Left hindlimb (tissue), 1 donor: ENCODE data around the gene SPRTN.

Experiments
- DNase-seq: peaks from one replicate; pipeline ENCODE4 v3.0.0-alpha.2; 2018

SPRTN gene

GRCh38 chr1:231338270-231339128, at the start of gene SPRTN:
Gene SPRTN, plus strand, starts transcription at chr1:231338293. Its CDS starts 91 bp downstream, at chr1:231338384.
- no peak for DNase-seq

GRCh38 chr1:231295938-231296337, 42.2 kb upstream of the SPRTN start:
- no peak for DNase-seq

GRCh38 chr1:231301990-231302389, 36.1 kb upstream of the SPRTN start:
- DNase-seq = no peak

GRCh38 chr1:231310391-231310934, 27.6 kb upstream of the SPRTN start:
- no peak for DNase-seq

GRCh38 chr1:231311720-231312431, 26.2 kb upstream of the SPRTN start:
- no peak for DNase-seq

GRCh38 chr1:231312432-231312788, 25.7 kb upstream of the SPRTN start:
- no peak for DNase-seq

GRCh38 chr1:231313661-231314060, 24.4 kb upstream of the SPRTN start:
- DNase-seq = no peak

- DNase-seq = no peak
Observed at GRCh38 chr1:231315887-231316286, 22.2 kb upstream of the SPRTN start.

GRCh38 chr1:231317306-231318014, 20.6 kb upstream of the SPRTN start:
- DNase-seq = no peak

GRCh38 chr1:231318015-231318355, 20.1 kb upstream of the SPRTN start:
- no peak for DNase-seq

GRCh38 chr1:231318568-231318967, 19.5 kb upstream of the SPRTN start:
- no peak for DNase-seq

GRCh38 chr1:231319080-231319479, 19.0 kb upstream of the SPRTN start:
- DNase-seq = no peak

GRCh38 chr1:231322880-231323530, 15.1 kb upstream of the SPRTN start:
- no peak for DNase-seq

- no peak for DNase-seq
Observed at GRCh38 chr1:231324660-231325059, 13.4 kb upstream of the SPRTN start.

- no peak for DNase-seq
Observed at GRCh38 chr1:231326248-231326647, 11.8 kb upstream of the SPRTN start.

GRCh38 chr1:231327617-231328016, 10.5 kb upstream of the SPRTN start:
- DNase-seq = no peak

GRCh38 chr1:231329483-231329882, 8.6 kb upstream of the SPRTN start:
- DNase-seq = no peak

GRCh38 chr1:231332761-231333160, 5.3 kb upstream of the SPRTN start:
- DNase-seq = no peak

- no peak for DNase-seq
Observed at GRCh38 chr1:231334079-231334666, 3.9 kb upstream of the SPRTN start.

- DNase-seq = no peak
Observed at GRCh38 chr1:231334952-231335351, 3.1 kb upstream of the SPRTN start.

- DNase-seq = no peak
Observed at GRCh38 chr1:231335663-231336602, 2.2 kb upstream of the SPRTN start.
